Neutrophil (primary cell): ENCODE data around the gene TMEM131.
A peak's percentile ranks its signal among the peaks of the same experiment; 100 is the strongest.

Source experiments
- H3K27ac ChIP-seq: fragments of 200-600 bp; sonication (generic); 2 replicates; pipeline ENCODE4 v1.5.1; 2016; ENCODE audit warnings: mild to moderate bottlenecking, moderate library complexity
- H3K27me3 ChIP-seq: fragments of 200-600 bp; sonication (generic); 2 replicates; pipeline ENCODE4 v1.6.0; 2016; ENCODE audit warnings: mild to moderate bottlenecking
- H3K36me3 ChIP-seq: fragments of 200-600 bp; sonication (generic); 2 replicates; pipeline ENCODE4 v1.5.1; 2017
- H3K4me1 ChIP-seq, 2 experiments: fragments of 200-600 bp in 1 of 2; sonication (generic) in 1 of 2; 1 replicate in 1 of 2; 2 replicates in 1 of 2; pipeline versions ENCODE4 v1.5.1 to v1.6.1; 2013 to 2016; ENCODE audit warnings: low read depth in 1 of 2, low read length in 1 of 2, mild to moderate bottlenecking in 1 of 2, moderate library complexity in 1 of 2; ENCODE audit not compliant: control insufficient read depth in 1 of 2, insufficient read depth in 1 of 2
- H3K4me3 ChIP-seq, 2 experiments: fragments of 200-600 bp in 1 of 2; sonication (generic) in 1 of 2; 1 replicate in 1 of 2; 2 replicates in 1 of 2; pipeline ENCODE4 v1.5.1; 2013 to 2016; ENCODE audit warnings: low read depth in 1 of 2, low read length in 1 of 2, mild to moderate bottlenecking in 1 of 2, moderate library complexity in 1 of 2
- H3K9me3 ChIP-seq: fragments of 200-600 bp; sonication (generic); 2 replicates; pipeline ENCODE4 v1.5.1; 2016
- TF ChIP-seq, protein P1 (sequence below): fragments of 200-600 bp; sonication (generic); IDR thresholded peaks from 2 replicates; pipeline ENCODE4 v1.5.1; 2016; ENCODE audit warnings: antibody characterized with exemption

Gene TMEM131

DNA sequence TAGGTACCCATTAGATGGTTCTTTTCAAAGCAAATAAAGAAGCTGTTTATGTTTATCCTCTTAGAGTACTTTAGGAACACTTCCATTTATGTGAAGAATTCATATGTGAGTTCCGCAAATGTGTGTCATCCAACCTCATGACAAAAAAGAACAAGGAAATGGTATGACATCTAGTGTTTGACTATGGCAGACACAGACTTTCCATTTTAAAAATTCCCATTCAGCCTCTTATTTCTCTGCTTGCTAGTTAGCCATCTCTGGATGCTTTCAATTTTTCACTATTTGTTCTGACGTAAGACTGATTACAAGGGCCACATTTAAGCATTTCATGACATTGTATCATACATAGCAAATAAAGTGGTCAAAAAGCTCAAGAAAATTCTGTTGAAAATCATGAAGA is 179.3 kb downstream of the TMEM131 start:
- Histone ChIP-seq H3K9me3 (no peaks in the 10 kb centered on the region), H3K4me1 (peaks cover 6 to 13% of the 10 kb centered on the region in 2 experiments), H3K36me3 (peaks cover 47% of the 10 kb centered on the region), H3K27me3 (no peaks in the 10 kb centered on the region), H3K4me3 (no peak overlapping the region), H3K27ac (no peak overlapping the region)
- TF ChIP-seq, protein P1, sequence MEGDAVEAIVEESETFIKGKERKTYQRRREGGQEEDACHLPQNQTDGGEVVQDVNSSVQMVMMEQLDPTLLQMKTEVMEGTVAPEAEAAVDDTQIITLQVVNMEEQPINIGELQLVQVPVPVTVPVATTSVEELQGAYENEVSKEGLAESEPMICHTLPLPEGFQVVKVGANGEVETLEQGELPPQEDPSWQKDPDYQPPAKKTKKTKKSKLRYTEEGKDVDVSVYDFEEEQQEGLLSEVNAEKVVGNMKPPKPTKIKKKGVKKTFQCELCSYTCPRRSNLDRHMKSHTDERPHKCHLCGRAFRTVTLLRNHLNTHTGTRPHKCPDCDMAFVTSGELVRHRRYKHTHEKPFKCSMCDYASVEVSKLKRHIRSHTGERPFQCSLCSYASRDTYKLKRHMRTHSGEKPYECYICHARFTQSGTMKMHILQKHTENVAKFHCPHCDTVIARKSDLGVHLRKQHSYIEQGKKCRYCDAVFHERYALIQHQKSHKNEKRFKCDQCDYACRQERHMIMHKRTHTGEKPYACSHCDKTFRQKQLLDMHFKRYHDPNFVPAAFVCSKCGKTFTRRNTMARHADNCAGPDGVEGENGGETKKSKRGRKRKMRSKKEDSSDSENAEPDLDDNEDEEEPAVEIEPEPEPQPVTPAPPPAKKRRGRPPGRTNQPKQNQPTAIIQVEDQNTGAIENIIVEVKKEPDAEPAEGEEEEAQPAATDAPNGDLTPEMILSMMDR = no peak

DNA sequence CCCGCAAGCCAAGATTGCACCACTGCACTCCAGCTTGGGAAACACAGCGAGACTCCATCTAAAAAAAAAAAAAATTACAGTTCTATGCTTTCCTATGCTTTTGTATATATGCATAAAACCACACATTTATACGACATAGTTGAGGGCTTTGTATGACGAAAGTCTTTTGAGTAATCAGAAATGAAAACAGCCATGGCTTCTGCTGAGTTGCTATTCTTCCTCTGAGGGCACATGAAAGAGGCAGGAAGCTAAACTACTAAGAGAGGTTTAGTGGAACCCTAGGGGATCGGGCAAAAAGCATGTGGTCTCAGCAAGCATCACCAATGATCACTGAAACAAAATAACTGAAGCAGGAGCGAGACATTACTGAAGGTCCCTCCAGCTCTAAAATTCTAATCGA is 182.8 kb downstream of the TMEM131 start:
- Histone ChIP-seq H3K27me3 (no peaks in the 10 kb centered on the region), H3K9me3 (no peaks in the 10 kb centered on the region), H3K36me3 (peaks cover 62% of the 10 kb centered on the region), H3K4me1 (peaks cover 6 to 13% of the 10 kb centered on the region in 2 experiments), H3K27ac (no peak overlapping the region), H3K4me3 (no peak overlapping the region)
- TF ChIP-seq, protein P1 = no peak

DNA sequence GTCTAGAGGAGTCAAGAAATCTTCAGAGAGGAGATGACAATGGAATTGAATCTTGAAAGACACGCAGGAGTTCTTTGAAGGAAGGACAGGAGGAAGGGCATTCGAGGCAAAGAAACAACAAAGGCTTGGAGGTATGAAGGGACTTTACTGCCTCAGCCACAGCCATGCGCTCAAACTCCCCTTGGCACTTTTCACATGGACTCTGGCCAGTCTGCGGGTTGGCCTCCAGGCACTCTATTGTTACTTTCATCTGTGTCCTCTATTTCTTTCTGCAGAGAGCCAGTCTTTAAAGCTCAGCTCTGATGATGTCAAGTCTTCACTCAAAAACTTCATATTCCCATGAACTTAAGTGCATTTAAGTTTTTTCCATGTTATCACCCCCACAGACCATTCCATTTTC is 186.9 kb downstream of the TMEM131 start:
- Histone ChIP-seq H3K36me3 (peaks cover 71% of the 10 kb centered on the region), H3K27me3 (no peaks in the 10 kb centered on the region), H3K27ac (no peak overlapping the region), H3K4me3 (no peak overlapping the region), H3K4me1 (peaks cover 6 to 17% of the 10 kb centered on the region in 2 experiments), H3K9me3 (no peaks in the 10 kb centered on the region)
- TF ChIP-seq, protein P1 = no peak

DNA sequence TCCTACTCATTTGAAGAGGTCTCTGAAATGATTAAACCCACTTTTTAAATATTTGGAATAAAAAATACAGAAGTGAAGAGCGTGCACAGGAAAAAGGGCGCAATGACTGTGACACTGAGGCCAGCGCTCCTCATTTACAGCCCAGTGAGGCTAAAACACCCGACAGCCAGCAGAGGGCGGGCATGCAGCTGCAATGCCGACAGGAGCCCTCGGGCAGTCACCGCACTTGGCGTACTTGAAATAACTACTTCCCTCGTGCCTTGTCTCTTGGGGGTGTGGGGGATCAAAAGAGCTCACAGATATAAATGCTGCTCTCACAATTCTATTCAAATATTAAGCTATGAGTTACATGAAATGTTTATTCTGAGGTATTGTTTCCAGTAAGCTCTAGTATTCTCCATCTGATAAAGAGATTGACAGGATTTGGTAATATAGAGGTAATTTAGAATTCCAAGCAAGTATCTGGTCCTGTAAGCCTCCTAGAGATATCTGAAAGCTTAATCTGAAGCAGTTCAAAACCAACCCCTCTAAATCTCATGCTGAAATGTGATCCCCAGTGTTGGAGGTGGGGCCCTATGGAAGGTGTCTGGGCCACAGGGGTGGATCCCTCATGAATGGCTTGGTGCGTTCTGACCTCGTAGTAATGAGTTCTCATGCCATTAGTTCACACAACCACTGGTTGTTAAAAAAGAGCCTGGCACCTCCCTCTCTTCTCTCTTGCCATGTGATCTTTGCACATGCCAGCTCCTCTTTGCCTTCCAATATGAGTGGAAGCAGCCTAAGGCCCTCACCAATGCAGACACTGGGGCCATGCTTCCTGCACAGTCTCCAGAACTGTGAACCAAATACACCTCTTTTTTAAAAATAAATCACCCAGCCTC is 188.8 kb downstream of the TMEM131 start:
- no peaks in the 10 kb centered on the region for H3K27me3 ChIP-seq
- TF ChIP-seq, protein P1 = peak; percentile 75
- peaks cover 84% of the 10 kb centered on the region for H3K36me3 ChIP-seq
- no peak overlapping the region for H3K27ac ChIP-seq
- H3K4me3 ChIP-seq = no peak overlapping the region
- peaks cover 0 to 5% of the 10 kb centered on the region in 2 experiments for H3K4me1 ChIP-seq
- no peaks in the 10 kb centered on the region for H3K9me3 ChIP-seq

DNA sequence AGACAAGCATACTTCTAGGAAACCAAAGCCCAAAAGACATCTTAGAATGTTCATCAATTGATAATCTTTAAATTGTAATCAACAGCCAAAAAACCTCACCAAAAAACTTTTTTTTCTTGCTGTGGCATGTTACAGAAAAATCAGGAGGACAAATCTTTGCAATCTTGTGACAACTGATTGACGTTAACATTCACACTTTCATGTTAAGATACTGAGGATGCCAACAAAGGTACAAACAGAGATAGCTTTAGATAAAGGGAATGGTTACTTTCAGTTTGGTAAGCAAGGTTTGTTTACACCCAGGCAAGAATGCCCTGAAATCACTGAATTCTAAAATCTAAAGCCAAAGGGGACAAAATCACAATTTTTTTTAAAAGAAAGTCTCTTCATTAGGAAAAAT is 190.0 kb downstream of the TMEM131 start:
- Histone ChIP-seq H3K4me1 (peaks cover 0 to 4% of the 10 kb centered on the region in 2 experiments), H3K36me3 (peaks cover 84% of the 10 kb centered on the region), H3K27me3 (no peaks in the 10 kb centered on the region), H3K4me3 (no peak overlapping the region), H3K27ac (no peak overlapping the region), H3K9me3 (no peaks in the 10 kb centered on the region)
- TF ChIP-seq, protein P1 = no peak
